Measurements from ENCODE around the gene HAUS7.

HAUS7 gene

GRCh38 chrX:153417637-153418036 is 52.7 kb downstream of the HAUS7 start:
- TF ChIP-seq CTCF (IDR thresholded peaks at IDR 0.05; ENCODE audit: low read depth, low read length) = no peak
- H3K4me3 ChIP-seq (ENCODE audit: low read depth, low read length) = no peak overlapping the region
- no peak for DNase-seq (ENCODE audit: low read depth, low spot score)
- in situ Hi-C loops (cut with HindIII; ENCODE audit: low sequenced_read_pairs) = no loop called here

- no peak overlapping the region for H3K4me3 ChIP-seq (ENCODE audit: low read depth, low read length)
- no peak for TF ChIP-seq CTCF (IDR thresholded peaks at IDR 0.05; ENCODE audit: low read depth, low read length)
- in situ Hi-C loops (cut with HindIII; ENCODE audit: low sequenced_read_pairs) = no loop called here
- no peak for DNase-seq (ENCODE audit: low read depth, low spot score)
Measured at GRCh38 chrX:153416781-153417450, 53.5 kb downstream of the HAUS7 start.

- no peak for DNase-seq (ENCODE audit: low read depth, low spot score)
- in situ Hi-C loops (cut with HindIII; ENCODE audit: low sequenced_read_pairs) = no loop called here
- TF ChIP-seq CTCF (IDR thresholded peaks at IDR 0.05; ENCODE audit: low read depth, low read length) = no peak
- no peak overlapping the region for H3K4me3 ChIP-seq (ENCODE audit: low read depth, low read length)
Measured at GRCh38 chrX:153414856-153415510, 55.4 kb downstream of the HAUS7 start.

- no peak overlapping the region for H3K4me3 ChIP-seq (ENCODE audit: low read depth, low read length)
- TF ChIP-seq CTCF (IDR thresholded peaks at IDR 0.05; ENCODE audit: low read depth, low read length) = no peak
- no peak for DNase-seq (ENCODE audit: low read depth, low spot score)
- in situ Hi-C loops (cut with HindIII; ENCODE audit: low sequenced_read_pairs) = no loop called here
Measured at GRCh38 chrX:153413731-153414130, 56.6 kb downstream of the HAUS7 start.

GRCh38 chrX:153412746-153413720 is 57.3 kb downstream of the HAUS7 start:
- no peak for TF ChIP-seq CTCF (IDR thresholded peaks at IDR 0.05; ENCODE audit: low read depth, low read length)
- H3K4me3 ChIP-seq (ENCODE audit: low read depth, low read length) = no peak overlapping the region
- DNase-seq (ENCODE audit: low read depth, low spot score) = no peak
- in situ Hi-C loops (cut with HindIII; ENCODE audit: low sequenced_read_pairs) = no loop called here

DNA sequence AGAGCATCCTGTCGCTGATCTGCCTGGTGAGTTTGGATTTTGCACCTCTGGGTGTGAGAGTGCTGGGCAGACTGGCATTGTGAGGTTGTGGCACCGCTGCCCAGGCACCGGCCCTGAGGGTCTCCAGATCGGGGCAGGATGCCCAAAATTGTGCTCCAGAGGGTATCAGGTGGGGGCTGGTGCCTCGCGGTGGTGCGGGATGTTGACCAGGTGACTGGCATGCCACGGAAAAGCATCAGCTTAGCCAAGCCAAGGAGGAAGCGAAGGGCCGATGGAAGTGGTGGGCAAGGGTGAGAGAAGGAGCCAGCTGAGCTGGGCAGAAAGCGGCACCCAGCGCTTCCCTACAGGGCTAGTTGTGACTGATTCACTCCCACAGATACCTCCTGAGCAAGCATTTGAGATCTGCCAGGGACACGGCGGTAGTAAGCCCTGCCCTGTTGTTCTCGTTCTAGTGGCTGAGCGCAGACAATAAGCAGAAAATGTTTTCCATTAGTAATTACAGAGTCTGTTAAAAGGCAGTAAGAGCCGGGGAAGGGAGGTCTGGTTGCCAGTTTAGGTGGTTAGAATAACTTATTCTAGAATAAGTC is 58.3 kb downstream of the HAUS7 start:
- TF ChIP-seq CTCF (IDR thresholded peaks at IDR 0.05; ENCODE audit: low read depth, low read length) = no peak
- in situ Hi-C loops (cut with HindIII; ENCODE audit: low sequenced_read_pairs) = no loop called here
- DNase-seq (ENCODE audit: low read depth, low spot score) = no peak
- no peak overlapping the region for H3K4me3 ChIP-seq (ENCODE audit: low read depth, low read length)
